ENCODE results near the gene SPAG17. TPM values are rescaled to one million over a fixed set of nuclear protein-coding genes. Genes with fewer than 3 reads are reported as not detected.
A peak's percentile ranks its signal among the peaks of the same experiment; 100 is the strongest.

The SPAG17 gene
- not detected in 2 replicates for total RNA-seq (2021)
- Bru-seq, nascent RNA: percentile 6 among the genes with signal in this experiment
- BruChase-seq, experiment 1, labeled RNA remaining after a 2-hour chase: percentile 7 among the genes with signal in this experiment
- percentile 4 among the genes with signal in this experiment for BruChase-seq, experiment 2, labeled RNA remaining after a 6-hour chase
- long read RNA-seq: 0 reads

DNA sequence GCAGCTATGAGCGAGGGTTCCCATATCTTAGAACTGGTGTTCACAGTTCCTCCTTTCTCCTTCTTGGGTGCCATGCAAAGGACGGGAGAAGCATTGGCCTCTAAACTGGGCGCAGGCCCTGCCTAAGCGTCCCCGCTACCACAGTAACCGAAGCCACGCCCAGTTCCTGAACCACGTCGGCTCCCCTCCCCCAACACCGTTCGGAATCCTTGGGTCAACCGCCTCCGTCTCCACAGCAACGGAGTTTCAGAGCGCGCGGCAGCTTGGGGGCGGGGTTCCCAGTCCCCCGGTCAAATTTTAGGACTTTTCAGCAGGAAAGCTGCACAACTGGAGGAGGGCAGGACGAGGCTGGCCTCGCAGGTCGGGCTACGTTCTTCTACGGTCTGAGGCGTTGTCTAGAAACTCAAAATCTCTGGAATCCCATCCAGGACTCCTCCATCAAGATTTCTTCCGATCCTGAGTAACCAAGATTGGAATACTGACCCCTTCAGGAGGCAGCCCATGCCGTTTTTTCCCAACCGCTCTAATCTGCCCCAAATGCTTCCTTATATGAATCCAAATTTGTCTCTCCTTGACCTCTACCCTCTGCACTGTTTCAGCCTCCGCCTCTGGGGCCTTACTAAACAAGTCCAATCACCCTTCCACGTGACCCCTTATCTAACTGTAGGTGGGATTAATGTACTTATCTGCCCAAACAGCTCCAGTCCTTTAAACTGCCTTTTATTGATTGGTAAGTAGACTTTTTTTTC, at the start of gene SPAG17:
SPAG17 (minus strand) TSS at position 145 of the 749 bp plus-strand sequence; CDS start at position 74, 71 bp downstream.
- H3K36me3 ChIP-seq (ENCODE audit: insufficient read depth, low read length, poor library complexity, severe bottlenecking): no peaks in the 10 kb centered on the region
- H3K4me1 ChIP-seq (ENCODE audit: insufficient read depth, low read length, poor library complexity, severe bottlenecking): no peaks in the 10 kb centered on the region
- POLR2A ChIA-PET (ENCODE audit: low non-redundant PET): no interaction called here
- H3K27me3 ChIP-seq (replicated peaks; ENCODE audit: insufficient read depth, low read depth, low read length, poor library complexity): no peaks in the 10 kb centered on the region
- H3K27ac ChIP-seq (ENCODE audit: low read depth, low read length, poor library complexity, severe bottlenecking): no peak within 1 kb of the TSS
- BruUV-seq (replicated peaks): no TSS peak
- intact Hi-C loops (cut with micrococcal nuclease; ENCODE audit: unreplicated experiment): no loop called here
- CTCF ChIA-PET: no interaction called here
- H3K4me3 ChIP-seq (ENCODE audit: low read depth, low read length, poor library complexity, severe bottlenecking): no peak within 1 kb of the TSS
- no peak for TF ChIP-seq EZH2 (IDR thresholded peaks at IDR 0.05; ENCODE audit: borderline replicate concordance, low read depth, low read length, poor library complexity, severe bottlenecking)
- TF ChIP-seq, protein P1, sequence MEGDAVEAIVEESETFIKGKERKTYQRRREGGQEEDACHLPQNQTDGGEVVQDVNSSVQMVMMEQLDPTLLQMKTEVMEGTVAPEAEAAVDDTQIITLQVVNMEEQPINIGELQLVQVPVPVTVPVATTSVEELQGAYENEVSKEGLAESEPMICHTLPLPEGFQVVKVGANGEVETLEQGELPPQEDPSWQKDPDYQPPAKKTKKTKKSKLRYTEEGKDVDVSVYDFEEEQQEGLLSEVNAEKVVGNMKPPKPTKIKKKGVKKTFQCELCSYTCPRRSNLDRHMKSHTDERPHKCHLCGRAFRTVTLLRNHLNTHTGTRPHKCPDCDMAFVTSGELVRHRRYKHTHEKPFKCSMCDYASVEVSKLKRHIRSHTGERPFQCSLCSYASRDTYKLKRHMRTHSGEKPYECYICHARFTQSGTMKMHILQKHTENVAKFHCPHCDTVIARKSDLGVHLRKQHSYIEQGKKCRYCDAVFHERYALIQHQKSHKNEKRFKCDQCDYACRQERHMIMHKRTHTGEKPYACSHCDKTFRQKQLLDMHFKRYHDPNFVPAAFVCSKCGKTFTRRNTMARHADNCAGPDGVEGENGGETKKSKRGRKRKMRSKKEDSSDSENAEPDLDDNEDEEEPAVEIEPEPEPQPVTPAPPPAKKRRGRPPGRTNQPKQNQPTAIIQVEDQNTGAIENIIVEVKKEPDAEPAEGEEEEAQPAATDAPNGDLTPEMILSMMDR (conservative IDR thresholded peaks at IDR 0.05; ENCODE audit: low read depth, low read length): no peak
- no peak for DNase-seq (ENCODE audit: low spot score)
- H3K9me3 ChIP-seq (ENCODE audit: low read depth, low read length, poor library complexity, severe bottlenecking): no peaks in the 10 kb centered on the region

DNA sequence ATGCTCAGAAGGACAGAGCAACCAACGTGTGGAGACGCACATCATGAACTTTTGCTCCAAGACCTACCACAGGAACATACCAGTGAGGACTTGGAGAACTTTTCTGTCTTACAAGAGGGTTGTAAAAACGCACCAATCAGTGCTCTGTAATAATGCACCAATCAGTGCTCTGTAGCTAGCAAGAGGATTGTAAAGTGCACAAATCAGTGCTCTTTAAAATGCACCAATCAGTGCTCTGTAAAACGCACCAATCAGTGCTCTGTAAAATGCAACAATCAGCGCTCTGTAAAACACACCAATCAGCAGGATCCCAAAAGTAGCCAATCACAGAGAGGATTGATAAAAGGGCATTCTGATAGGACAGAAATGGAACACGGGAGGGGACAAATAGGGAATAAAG, 40.4 kb upstream of the SPAG17 start:
- no peak for DNase-seq (ENCODE audit: low spot score)
- no peaks in the 10 kb centered on the region for H3K4me1 ChIP-seq (ENCODE audit: insufficient read depth, low read length, poor library complexity, severe bottlenecking)
- CTCF ChIA-PET: no interaction called here
- H3K27me3 ChIP-seq (replicated peaks; ENCODE audit: insufficient read depth, low read depth, low read length, poor library complexity): no peaks in the 10 kb centered on the region
- H3K4me3 ChIP-seq (ENCODE audit: low read depth, low read length, poor library complexity, severe bottlenecking): no peak overlapping the region
- H3K27ac ChIP-seq (ENCODE audit: low read depth, low read length, poor library complexity, severe bottlenecking): no peak overlapping the region
- intact Hi-C loops (cut with micrococcal nuclease; ENCODE audit: unreplicated experiment): no loop called here
- H3K9me3 ChIP-seq (ENCODE audit: low read depth, low read length, poor library complexity, severe bottlenecking): no peaks in the 10 kb centered on the region
- TF ChIP-seq EZH2 (IDR thresholded peaks at IDR 0.05; ENCODE audit: borderline replicate concordance, low read depth, low read length, poor library complexity, severe bottlenecking): no peak
- TF ChIP-seq, protein P1 (conservative IDR thresholded peaks at IDR 0.05; ENCODE audit: low read depth, low read length): no peak
- no TSS peak for BruUV-seq (replicated peaks)
- no peaks in the 10 kb centered on the region for H3K36me3 ChIP-seq (ENCODE audit: insufficient read depth, low read length, poor library complexity, severe bottlenecking)
- POLR2A ChIA-PET (ENCODE audit: low non-redundant PET): no interaction called here

DNA sequence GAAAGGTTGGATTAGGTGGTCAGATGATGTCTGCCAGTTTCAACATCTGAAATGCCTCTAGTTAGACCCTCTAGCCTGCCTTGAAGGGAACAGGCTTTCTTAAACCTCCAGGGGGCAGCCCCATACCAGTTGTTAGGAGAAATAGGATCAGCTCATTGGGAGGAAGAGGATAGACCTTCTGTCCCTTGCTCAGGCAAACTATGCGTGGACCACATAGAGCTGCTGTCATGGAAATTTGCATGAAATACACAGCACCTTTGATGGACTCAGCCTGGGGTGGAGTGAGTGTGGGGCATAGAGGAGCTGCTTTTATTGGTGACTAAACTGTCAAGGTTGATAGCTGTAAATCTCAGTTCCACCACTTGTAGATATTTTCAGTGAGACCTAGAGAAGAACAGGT, 38.4 kb upstream of the SPAG17 start:
- peak; percentile 64 for DNase-seq (ENCODE audit: low spot score)
- H3K4me3 ChIP-seq (ENCODE audit: low read depth, low read length, poor library complexity, severe bottlenecking): no peak overlapping the region
- no peaks in the 10 kb centered on the region for H3K27me3 ChIP-seq (replicated peaks; ENCODE audit: insufficient read depth, low read depth, low read length, poor library complexity)
- H3K4me1 ChIP-seq (ENCODE audit: insufficient read depth, low read length, poor library complexity, severe bottlenecking): no peaks in the 10 kb centered on the region
- intact Hi-C loops (cut with micrococcal nuclease; ENCODE audit: unreplicated experiment): loop anchor here (5.0 kb wide), 1 partner anchor 784 kb away; no protein-coding TSS in a partner anchor
- TF ChIP-seq EZH2 (IDR thresholded peaks at IDR 0.05; ENCODE audit: borderline replicate concordance, low read depth, low read length, poor library complexity, severe bottlenecking): no peak
- TF ChIP-seq, protein P1 (conservative IDR thresholded peaks at IDR 0.05; ENCODE audit: low read depth, low read length): peak; percentile 58
- POLR2A ChIA-PET (ENCODE audit: low non-redundant PET): no interaction called here
- CTCF ChIA-PET: interaction anchor here (1.2 kb wide), 1 partner anchor 493 kb away, joined by 3 read pairs; no protein-coding TSS in a partner anchor
- H3K36me3 ChIP-seq (ENCODE audit: insufficient read depth, low read length, poor library complexity, severe bottlenecking): no peaks in the 10 kb centered on the region
- BruUV-seq (replicated peaks): no TSS peak
- no peaks in the 10 kb centered on the region for H3K9me3 ChIP-seq (ENCODE audit: low read depth, low read length, poor library complexity, severe bottlenecking)
- H3K27ac ChIP-seq (ENCODE audit: low read depth, low read length, poor library complexity, severe bottlenecking): no peak overlapping the region
